GM19351 (cell line): Measurements from ENCODE around the gene PRAME.
"Not testable (repeated sequence)": the region's sequence is repeated elsewhere in the genome, so short reads cannot be mapped to it uniquely, and the experiment has no call there.

Source experiments
- ATAC-seq: cut with Tn5 transposase; IDR thresholded peaks from one replicate; pipeline ENCODE4 v1.9.1; 2021; ENCODE audit warnings: mild to moderate bottlenecking, moderate library complexity; ENCODE audit not compliant: unreplicated experiment

PRAME gene

DNA sequence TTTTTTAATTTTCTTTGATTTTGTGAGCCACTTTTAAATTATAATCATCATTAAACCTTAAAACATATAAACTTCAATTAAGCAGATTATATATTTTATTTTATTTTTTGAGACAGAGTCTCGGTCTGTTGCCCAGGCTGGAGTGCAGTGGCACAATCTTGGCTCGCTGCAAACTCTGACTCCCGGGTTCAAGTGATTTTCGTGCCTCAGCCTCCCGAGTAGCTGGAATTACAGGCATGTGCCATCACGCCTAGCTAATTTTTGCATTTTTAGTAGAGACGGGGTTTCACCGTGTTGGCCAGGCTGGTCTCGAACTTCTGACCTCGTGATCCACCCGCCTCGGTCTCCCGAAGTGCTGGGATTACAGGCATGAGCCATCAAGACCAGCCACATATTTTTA is 22.5 kb upstream of the PRAME start:
- not testable (repeated sequence) for ATAC-seq

DNA sequence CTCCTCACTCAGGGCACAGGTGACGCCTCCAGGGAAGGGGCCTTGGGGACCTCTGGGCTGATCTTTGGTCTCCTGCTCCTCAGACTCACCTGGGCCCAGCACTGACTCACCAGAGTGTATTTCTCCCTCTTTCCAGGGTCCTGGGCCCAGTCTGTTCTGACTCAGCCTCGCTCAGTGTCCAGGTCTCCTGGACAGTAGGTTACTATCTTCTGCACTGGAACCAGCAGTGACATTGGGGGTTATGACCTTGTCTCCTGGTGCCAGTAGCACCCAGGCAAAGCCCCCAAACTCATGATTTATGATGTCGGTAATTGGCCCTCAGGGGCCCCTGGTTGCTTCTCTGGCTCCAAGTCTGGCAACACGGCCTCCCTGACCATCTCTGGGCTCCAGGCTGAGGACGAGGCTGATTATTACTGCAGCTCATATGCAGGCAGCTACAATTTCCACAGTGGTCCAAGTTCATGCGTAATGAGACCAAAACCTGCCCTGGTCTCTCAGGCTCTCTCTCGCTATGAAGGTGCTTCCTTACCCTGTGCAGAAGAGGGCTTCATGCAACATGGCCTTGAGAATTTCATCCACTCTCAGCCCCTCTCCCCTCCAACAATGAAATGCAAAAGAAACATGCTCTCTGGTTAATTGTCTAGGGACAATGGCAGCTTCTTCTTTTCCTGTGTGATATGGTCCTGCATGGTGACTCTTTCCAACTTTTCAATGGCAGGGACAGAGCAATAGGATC is 21.0 kb upstream of the PRAME start:
- ATAC-seq, result no peak

DNA sequence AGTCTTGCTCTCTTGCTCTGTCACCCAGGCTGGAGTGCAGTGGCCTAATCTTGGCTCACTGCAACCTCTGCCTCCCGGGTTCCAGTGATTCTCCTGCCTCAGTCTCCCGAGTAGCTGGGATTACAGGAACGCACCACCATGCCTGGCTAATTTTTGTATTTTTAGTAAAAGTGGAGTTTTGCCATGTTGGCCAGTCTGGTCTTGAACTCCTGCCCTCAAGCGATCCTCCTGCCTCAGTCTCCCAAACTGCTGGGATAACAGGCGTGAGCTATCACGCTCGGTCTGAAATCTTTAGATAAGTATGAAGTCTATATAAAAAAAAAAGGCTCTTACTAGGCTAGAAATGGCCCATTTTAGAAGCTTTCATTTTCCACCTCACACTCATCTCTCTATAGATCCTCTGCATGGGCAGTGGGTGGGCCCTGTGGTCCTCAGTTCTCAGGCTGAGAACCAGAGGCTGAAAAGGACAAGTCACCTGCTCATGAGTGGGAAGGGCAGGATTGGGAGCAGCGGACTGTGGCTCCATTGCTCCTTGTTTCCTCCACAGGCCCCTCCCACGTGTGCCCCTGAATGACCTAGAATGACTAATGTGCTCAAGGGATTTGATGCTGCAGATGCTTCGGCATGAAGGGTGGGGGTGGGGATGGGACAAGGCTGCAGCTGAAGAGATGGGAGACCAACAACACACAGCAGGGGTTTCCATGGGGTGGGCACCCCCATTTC is 19.8 kb upstream of the PRAME start:
- no peak for ATAC-seq

DNA sequence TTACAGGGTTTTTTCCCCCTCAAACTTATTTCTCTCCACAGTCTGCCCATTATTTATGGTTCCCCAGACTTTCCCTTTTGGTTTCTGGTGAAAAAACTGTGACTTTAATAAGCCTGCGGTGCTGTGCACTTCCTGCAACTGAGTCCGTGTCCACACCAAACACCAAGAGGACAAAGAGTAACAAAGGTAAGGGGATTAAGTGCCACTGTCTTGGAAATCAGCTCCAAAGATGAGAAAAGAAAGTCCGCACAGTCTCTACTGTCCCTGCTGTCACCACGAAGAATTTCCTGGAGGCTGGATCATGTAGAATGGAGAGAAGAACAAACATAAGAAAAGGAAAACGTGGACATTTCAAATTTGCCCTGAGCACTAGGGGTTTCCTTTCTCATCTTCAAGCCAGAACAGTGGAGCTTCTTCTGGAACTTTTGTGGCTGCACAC is 17.9 kb upstream of the PRAME start:
- no peak for ATAC-seq

DNA sequence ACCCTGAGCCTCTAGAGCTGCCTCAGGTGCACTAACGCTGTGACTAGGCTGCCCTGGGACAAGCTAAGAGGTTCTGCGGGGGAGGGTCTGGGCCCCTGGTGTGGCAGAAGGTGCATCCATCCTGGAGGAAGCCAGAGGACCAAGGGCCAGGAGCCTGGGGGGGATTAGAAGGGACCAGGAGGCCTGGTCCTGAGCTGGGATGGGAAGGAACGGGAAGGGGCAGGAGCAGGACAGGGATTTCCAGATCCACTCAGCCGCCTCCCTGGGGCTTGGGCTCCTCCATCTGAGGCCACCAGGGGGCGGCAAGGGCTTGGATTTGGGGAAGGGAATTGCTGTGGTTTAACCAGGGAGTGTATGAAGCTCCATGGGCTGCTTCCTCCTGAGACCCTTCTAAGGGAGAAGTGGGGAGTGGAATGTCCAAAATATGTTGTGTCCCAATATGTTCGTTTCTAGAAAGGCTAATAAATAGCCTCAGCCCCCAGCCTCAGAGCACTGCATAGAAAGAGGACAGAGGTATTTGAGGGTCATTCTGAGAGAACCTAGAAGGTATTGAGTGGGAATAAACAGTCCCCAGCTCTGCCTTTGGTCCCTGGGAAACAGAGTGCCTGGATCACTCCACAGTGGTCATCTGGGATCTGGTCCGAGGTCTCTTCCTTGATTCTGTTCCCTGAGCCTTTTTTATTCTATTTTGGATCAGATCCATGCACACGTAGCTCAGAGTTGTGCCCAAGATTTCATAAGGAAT is 17.4 kb upstream of the PRAME start:
- no peak for ATAC-seq

DNA sequence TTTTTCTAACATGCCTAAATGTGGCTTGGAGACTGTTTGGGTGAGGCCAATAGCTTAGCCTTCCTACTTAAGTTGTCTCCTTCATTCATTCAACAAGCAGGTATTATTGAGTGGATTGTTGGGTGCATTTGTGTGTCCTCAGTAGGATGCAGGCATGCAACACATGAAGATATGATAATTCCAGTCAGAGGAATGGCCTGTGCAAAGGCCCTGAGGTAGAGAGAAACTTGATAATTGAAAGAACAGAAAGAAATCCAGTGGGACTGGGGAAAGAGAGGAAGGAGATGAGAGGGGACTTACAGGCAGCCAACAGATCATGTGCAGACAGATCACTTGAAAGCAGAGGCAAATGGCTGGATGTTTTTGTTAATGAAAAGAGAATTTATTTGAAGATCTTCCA is 15.3 kb upstream of the PRAME start:
- ATAC-seq, result no peak

DNA sequence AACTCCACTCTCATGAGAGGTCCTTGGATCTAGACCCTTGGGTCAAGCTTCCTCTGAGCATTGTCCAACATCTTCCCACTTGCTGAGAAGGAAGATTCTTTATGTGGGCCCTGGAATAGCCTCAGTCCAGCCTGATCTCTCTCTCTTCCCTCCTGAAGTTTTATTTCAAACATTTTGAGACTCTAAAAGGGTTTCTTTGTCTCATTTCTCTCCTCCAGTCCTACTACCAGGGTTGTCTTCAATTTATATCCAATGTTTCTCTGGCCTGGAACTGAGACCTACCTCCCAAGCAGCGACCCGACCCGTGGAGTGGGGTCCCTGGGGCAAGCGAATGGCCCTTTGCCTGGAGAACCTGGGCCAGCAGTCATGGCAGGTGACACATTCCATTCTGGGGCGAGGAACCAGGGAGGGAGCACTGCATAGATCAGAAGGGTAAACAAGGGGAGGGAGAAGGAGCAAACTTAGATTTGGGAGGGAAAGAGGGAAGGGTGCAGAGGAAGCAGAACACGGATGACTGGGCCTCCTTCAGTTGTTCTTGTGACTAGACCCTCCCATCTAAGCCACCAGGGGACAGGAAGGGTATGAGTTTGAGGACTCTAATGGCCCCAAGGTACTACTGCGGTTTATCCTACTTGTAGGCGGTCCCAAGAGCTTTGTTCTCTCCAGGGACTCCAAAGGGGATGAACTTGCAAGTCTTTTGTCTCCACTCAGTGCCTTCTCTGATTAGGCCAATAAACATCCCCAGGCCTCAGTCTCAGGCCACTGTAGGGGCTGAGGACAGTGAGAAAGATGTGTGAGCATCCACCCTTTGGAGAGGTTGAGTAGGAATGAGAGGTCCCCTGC is 14.2 kb upstream of the PRAME start:
- no peak for ATAC-seq

DNA sequence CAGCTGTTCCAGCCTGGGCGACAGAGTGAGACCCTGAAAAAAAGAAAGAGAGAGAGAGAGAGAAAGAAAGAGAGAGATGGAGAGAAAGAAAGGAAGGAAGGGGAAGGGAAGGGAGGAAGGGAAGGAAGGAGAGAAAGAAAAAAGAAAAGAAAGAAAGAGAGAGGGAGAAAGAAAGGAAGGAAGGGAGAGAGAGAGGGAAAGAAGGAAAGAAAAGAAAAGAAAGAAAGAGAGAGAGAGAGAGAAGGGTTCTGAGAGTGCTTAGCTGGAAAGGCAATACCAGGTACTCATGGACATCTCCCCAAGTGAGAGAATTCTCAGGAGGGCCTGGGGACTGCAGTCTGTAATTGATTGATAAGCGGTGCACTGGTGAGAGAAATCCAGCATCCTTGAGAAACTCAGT is 12.8 kb upstream of the PRAME start:
- ATAC-seq, result no peak

DNA sequence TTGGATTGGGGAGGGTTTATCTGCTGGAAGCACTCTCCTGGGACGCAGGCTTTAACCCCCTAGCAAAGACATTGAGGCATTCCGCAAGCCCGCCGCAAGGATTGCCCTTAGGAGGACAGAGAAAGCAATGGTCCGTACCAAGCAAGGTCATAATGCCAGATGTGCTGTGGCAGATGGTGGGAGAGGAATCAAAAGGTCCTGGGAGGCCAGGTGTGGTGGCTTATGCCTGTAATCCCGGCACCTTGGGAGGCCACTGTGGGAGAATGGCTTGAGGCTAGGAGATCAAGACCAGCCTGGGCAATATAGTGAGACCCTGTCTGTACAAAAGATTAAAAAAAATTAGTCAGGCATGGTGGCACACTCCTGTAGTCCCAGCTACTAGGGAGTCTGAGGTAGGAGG is 12.4 kb upstream of the PRAME start:
- no peak for ATAC-seq

DNA sequence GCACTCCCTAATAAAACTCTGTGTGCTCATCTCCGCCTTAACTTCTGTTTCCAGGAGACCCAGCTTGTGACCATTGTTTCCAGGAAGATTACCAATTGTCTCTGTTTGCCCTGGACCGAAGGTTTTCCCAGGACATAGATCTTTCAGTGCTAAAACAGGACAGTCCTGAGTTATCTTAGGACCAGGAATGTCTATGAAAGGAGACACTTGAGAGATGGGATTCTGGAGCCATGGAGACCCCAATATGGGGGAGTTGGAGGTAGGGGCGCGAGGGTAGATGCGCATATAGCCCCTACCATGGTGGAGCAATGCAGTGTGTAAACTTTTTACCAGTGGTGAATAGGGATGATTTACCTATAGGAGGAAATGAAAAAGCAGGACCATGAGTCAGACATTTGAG is 10.2 kb upstream of the PRAME start:
- no peak for ATAC-seq

DNA sequence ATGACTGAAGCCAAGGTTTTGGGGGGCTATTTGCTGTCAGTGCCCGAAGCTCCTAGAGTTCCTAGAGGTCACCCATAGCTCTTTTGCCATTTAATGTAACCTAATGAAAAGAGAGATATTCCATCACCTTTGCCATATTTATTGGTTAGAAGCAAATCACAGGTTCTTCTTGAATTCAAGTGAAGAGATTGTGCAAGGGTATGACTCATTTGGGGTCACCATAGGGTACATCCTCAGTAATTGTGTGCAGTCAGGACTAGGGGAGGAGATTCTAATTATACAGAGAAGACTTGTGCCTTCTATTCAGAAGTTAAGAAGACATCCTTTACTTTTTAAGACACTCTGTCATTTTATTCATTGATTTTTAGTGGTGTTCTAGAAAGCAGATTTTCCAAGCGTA is 6.9 kb upstream of the PRAME start:
- no peak for ATAC-seq

DNA sequence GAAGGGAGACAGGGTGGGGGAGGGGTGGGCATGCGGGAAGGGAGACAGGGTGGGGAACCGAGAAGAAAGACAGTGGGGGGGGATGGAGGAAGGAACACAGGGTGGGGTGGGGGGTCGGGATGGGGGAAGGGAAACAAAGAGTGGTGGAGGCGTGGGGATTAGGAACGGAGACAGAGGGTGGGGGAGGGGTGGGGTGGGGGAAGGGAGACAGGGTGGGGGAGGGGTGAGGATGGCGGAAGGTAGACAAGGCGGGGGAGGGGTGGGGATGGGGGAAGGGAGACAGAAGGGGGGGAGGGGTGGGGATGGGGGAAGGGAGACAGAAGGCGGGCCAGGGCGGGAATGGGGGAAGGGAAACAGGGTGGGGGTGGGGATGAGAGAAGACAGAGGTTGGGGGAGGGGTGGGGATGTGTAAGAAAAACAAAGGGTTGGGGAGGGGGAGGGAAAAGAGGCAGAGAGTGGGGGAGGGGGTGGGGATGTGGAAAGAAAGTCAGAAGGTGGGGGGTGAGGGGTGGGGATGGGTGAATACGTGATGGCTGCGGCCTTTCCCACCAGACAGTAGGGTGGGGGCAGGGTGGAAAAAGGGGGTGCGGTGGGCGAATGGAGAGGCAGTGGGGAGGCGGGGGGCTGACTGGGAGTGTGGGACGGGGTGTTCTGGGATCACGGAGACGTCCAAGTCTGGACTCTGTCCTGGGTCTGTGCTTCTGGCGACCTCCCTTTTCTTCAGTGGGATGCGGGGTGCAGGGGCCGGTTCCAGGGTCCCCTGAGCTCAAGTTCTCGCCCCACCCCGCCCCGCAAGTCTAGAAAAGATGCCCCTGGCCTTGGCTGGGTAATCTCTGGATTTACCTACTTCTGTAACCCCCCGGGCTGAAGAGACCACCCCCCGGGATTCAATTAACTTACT is 744 bp downstream of the PRAME start:
- no peak for ATAC-seq

DNA sequence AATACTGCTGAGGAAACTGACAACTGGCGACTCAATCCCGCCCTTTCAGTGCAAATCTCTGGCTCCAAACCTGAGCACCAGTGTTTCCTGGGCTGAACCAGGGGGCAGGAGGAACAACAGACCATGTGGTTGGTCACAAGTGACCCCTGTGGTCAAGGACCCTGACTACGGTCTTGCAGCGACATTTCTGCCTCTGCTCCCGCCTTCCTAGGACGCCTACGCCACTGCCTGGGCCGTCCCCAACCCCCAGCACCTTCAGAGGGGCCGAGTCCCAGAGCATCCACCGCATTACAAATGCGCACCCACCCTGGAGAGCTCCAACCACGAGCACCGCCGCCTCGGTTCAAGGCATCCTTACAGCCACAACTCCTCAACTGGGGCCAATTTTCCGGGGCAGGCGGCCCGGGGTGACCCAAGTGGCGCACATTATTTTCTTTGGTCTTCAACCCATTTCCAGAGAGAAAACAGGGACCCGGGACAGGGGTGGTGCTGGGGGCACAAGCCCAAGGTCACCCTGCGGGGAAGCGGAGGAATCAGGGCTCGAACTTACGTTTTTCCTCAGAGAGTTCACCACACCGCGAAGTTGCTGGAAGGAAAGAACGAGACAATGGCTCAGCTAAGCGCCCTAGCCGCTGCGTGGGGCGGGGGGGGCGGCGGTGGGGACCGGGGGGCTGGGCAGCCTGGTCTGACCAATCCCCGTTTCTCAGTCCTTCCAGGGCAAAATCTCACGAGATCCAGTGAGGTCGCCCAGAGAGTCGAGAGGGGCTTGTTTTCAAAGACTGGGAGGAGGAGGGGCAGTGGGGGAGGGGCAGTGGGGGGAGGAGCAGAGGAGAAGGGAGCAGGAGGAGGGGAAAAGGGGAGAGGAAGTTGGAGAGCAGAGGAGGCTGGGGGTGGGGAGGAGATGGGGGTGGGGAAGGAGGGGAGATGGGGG is 1.8 kb downstream of the PRAME start:
- ATAC-seq, result no peak

GRCh38 chr22:22556578-22556977 is 2.5 kb downstream of the PRAME start:
- no peak for ATAC-seq

DNA sequence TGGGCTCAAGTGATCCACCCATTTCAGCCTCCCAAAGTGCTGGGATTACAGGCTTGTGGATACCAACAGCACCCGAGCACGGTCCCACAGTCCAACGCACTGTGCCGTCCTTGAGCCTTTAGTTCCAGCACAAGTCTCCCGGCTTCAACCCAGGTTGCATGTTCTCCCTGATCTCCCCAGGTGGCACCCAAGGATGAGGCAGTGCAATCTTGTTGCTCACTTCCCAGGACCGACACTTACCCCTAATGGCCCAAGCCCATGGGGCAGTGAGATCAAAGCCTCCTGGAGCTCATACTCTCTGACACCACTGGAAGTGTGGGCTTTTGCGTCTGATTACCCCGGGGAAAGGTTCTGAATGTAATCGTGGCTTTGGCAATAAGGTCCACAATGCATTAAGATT is 3.5 kb downstream of the PRAME start:
- ATAC-seq, result no peak

DNA sequence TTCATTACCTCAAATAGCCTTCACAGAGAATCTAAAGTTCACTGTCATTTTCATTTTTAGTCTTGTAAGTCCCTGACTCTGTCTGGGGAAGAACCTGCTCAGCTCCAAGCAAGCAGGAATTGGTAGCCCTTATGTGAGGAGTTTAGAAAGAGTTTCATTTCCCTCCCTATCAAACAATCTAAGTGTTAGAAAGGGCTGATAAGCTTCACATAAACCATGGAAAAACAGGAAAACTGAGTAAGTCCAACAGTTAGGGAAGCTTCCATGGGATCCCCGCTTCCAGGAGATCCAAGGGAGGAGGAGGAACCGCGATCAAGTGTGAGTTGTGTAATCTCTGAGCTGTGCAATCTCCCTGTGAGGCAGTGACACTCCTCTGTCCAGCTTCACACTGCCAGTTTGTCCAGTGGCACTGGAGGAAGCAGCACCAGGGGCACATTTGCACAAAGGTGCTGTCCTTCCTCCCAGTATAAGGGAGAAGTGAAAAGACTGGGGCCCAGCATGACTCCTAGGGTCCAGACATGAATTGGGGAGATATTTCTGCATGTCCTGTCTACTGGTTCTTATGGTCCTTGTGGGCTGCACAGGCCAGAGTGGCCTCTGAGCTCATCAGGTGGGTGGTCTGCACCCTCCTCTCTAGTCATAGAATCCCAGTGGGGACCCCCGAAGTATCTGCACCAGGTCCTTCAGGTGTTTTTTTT is 4.3 kb downstream of the PRAME start:
- no peak for ATAC-seq

GRCh38 chr22:22553735-22554586 is 5.1 kb downstream of the PRAME start:
- no peak for ATAC-seq
